HG02943 (cell line): ENCODE results near the gene NACA.
"Not testable (repeated sequence)": the region's sequence is repeated elsewhere in the genome, so short reads cannot be mapped to it uniquely, and the experiment has no call there.

ENCODE experiments used
- ATAC-seq: cut with Tn5 transposase; IDR thresholded peaks from one replicate; pipeline ENCODE4 v1.9.1; 2021; ENCODE audit warnings: mild to moderate bottlenecking, low read depth, moderate library complexity; ENCODE audit not compliant: unreplicated experiment

Gene NACA

DNA sequence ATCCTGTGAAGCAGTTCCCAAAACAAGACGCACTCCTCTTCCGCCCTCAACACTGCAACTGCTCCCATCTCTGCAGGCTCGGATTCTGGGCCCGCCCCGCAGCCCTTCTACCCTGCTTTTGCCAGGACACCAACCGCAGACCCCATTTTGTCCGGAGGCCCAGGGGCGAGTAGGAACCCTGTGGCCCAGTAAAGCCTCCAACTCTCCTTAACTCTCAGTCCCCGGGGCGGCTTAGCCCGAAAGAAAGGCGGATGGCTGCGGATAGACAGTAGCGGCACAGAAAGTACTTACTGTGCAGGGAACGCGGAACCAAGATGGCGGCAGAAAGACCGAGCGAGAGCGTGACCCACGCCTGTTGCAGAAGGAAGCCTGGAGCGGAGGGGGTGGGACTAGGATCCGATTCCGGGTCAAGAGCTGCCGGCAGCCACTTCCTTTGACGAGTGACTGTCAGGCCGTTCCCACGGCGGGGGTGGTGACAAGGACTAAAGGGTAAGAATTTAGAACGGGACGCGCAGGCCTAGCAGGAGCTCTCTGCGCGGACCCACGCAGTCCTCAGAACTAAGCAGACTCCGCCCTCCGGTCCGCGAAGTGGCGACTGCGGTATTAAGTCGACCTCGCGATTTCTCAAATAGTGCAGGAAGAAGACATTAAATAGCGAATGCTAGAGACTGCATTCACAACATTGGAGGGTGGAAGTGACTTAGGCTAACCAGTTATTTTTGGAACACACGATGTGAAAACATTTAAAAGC is at the start of gene NACA:
NACA (minus strand) TSS at position 328 of the 751 bp plus-strand sequence. CDS start 778 bp downstream, outside the sequence.
- peak; percentile 93 for ATAC-seq

GRCh38 chr12:56773113-56773512 is 48.0 kb upstream of the NACA start:
- no peak for ATAC-seq

DNA sequence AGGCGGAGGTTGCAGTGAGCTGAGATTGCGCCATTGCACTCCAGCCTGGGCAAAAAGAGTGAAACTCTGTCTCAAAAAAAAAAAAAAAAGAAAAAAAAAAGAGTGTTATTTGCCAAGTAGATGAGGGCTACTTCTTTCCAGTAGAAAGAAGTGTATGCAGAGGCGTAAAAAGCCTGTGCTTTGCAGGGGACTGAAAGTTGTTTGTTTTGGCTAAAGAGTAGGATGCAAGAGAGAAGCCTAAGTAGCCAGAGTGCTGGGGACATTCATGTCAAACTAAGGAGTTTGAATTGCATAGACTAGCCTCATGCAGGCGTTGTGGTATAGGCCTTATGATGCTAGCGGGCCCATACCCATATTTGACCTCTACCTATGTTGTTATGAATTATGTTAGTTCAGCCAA is 47.5 kb upstream of the NACA start:
- ATAC-seq = no peak

DNA sequence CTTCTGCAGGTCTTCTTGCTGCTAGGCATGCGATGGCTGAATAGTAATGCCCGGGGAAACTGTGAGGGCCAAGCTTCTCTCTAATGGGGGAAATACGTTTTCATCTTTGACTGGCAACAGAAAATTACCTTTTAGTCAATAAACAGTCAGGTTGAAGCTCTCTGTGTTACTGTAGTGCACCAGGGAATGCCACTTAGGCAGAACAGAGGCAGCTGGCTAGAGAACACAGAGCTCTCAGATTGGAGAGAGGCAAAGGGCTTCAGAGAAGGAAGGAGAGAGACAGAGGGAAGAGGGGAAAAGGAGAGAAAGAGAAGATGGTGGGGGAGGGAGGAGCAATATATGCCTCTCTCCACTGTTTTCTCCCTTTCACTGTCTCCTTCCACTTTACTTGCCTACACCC is 44.8 kb upstream of the NACA start:
- ATAC-seq = no peak

DNA sequence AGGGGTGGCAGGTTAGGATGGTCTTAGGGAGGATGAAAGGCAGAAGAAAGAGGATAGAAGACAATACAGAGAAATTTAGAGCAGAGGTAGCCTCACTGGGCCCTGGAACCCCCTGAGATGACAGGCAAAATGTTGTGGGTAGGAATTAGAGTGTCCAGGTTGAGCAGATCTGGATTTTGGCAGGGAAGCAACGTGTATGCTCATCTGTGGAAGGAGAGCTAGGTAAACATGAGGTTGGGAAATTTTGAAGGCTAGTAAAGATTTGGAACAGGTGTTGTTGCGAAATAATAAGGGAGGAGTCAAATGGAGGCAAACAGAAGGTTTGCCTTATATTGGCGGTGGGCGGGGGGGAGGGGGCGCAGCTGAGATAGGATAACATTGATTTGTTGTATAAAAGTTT is 43.3 kb upstream of the NACA start:
- ATAC-seq = no peak

DNA sequence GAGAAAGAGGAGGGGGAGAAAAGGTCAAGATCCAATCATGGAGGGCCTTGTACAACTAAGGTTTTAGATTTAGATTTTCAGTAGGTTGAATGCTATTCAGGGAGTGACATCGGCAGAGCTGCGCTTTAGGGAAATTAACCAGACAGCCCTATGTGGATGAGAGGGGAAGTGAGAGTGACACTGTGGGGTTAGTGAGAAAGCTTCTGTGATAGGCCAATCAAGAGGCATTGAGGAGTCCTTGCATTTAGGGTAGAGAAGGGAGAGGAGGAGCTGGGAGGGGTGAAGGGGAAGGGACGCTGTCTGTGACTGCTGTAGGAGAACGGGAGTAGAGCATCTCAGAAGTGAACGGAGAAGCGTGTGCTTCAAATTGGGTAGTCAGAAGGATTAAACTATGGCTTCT is 41.4 kb upstream of the NACA start:
- peak; percentile 97 for ATAC-seq

GRCh38 chr12:56763753-56764657 is 38.9 kb upstream of the NACA start:
- no peak for ATAC-seq

GRCh38 chr12:56761812-56762211 is 36.7 kb upstream of the NACA start:
- no peak for ATAC-seq

GRCh38 chr12:56760460-56760859 is 35.4 kb upstream of the NACA start:
- ATAC-seq = no peak

GRCh38 chr12:56759263-56759908 is 34.3 kb upstream of the NACA start:
- ATAC-seq = no peak

DNA sequence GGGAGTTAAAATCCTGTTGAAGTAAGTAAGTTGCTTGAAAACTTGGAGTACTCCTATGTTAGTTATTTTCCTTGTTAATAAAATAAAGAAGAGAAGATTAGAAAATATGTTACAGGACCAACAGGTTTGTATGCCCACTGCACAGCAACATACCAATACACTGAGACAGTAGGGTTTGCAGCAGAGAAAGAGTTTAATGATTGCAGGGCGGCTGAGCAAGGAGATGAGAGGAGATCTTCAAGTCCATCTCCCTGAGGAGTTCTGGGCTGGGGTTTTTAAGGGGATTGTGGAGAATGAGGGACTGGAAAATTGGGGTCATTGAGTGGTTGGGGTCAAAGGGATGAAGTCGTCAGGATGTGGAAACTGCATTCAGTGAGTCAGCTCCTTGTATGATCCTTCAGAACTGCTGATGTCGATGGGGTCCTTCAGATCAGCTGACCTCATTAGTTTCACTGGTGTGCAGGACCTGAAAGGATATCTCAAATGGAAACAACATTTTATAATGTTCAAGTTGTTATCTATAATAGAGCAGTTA is 33.7 kb upstream of the NACA start:
- no peak for ATAC-seq

GRCh38 chr12:56757971-56758370 is 32.9 kb upstream of the NACA start:
- ATAC-seq = not testable (repeated sequence)

GRCh38 chr12:56753566-56753965 is 28.5 kb upstream of the NACA start:
- ATAC-seq = no peak

GRCh38 chr12:56751712-56752598 is 26.9 kb upstream of the NACA start, which contains the start of gene PRIM1:
PRIM1 (minus strand) TSS chr12:56752323; CDS start chr12:56752298, 25 bp downstream.
- peak; percentile 67 for ATAC-seq

DNA sequence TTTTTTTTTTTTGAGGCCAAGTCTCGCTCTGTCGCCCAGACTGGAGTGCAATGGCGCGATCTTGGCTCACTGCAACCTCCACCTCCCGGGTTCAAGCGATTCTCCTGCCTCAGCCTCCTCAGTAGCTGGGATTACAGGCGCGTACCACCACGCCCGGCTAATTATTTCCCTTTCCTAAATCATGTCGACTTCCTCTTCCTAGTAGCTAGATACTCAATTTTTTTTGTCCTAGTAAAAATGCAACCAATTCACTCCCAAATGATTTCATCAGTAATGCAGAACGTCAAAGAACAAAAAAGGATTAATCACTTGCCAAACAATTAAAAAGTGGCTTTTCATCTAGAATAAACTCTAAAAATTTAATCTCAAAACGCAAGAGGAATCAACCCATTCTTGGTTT is 25.5 kb upstream of the NACA start:
- not testable (repeated sequence) for ATAC-seq

DNA sequence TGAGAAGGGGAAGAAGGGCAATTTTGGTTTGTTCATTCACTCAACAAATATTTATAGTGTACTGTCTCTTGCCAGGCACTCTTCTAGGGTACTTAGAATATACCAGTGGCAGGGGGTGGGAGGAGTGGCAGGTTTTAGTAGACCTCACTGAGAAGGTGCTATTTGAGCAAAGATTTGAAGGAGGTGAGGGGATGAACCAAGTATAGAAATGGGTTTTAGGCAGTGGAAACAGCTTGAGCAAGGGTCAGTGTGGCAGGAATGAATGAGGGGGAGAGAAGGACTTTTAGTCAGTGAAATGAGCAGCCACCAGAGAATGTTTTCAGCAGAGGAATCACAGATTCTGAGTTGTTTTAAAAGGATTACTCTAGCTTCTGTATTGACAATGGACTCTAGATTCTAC is 24.8 kb upstream of the NACA start:
- ATAC-seq = no peak

GRCh38 chr12:56749359-56749758 is 24.3 kb upstream of the NACA start:
- no peak for ATAC-seq

- ATAC-seq = no peak
Observed at GRCh38 chr12:56728139-56728861, 3.2 kb upstream of the NACA start.

GRCh38 chr12:56726196-56726675 is 1.1 kb upstream of the NACA start:
- not testable (repeated sequence) for ATAC-seq
